ENCODE results near the gene FAM78A. TPM values are rescaled to one million over a fixed set of nuclear protein-coding genes. Genes with fewer than 3 reads are reported as not detected.

The FAM78A gene
- 100 to 1,000 TPM in 3 of 5 experiments, 10 to 100 TPM in 2; 64.6 to 114 (median 104) TPM for total RNA-seq
- polyA plus RNA-seq, result 10 to 100 TPM; 10.5 to 24.8 TPM
- total RNA-seq, result 135 reads per million, percentile 89 among the genes with 10 or more reads in this experiment

GRCh38 chr9:131276094-131276888 lies at the start of gene FAM78A:
TSS of gene FAM78A (minus strand) at chr9:131276510. CDS start at chr9:131276179, 331 bp downstream.
- peak within 1 kb of the TSS; percentile 83 to 100 (median 96) for H3K4me3 Mint-ChIP-seq
- H3K9me3 Mint-ChIP-seq, result peaks cover 0 to 6% (median 0%) of the 10 kb centered on the region in 11 donors
- DNase-seq, result peak in 5 of 9 donors; percentile 39 to 63 (median 45)
- peaks cover 14 to 35% (median 28%) of the 10 kb centered on the region in 7 donors for H3K4me1 Mint-ChIP-seq
- H3K4me1 ChIP-seq (ENCODE audit: control insufficient read depth in 2 of 2, insufficient read depth in 2 of 2, low read length in 2 of 2), result peaks cover 24 to 28% of the 10 kb centered on the region in 2 donors
- no peaks in the 10 kb centered on the region for H3K27me3 ChIP-seq (ENCODE audit: control insufficient read depth in 2 of 2, insufficient read depth in 2 of 2, low read length in 2 of 2)
- peaks cover 0 to 35% (median 0%) of the 10 kb centered on the region in 3 experiments for H3K36me3 ChIP-seq (ENCODE audit: control insufficient read depth in 2 of 3, insufficient read depth in 3 of 3, low read length in 3 of 3)
- H3K36me3 Mint-ChIP-seq, result peaks cover 0 to 48% (median 31%) of the 10 kb centered on the region in 5 donors
- H3K4me3 ChIP-seq (ENCODE audit: low read length), result peak within 1 kb of the TSS; percentile 95
- POLR2A ChIA-PET, result interaction anchor here (0.6 to 16.2 kb wide), 7 partner anchors 9 to 123 kb away, joined by 3 to 886 read pairs (median 5); no protein-coding TSS in a partner anchor
- ATAC-seq, result peak; percentile 19
- no peaks in the 10 kb centered on the region for H3K9me3 ChIP-seq (ENCODE audit: control insufficient read depth in 2 of 3, low read length in 3 of 3)
- H3K27ac Mint-ChIP-seq, result peak within 1 kb of the TSS; percentile 88 to 100 (median 98)
- CTCF ChIA-PET, result interaction anchor here (0.5 to 1.3 kb wide), 3 partner anchors 8 to 29 kb away, joined by 3 to 5 read pairs (median 4); no protein-coding TSS in a partner anchor
- intact Hi-C loops (cut with micrococcal nuclease), result loop anchor here (5.0 to 10.0 kb wide), 5 partner anchors 61 to 1079 kb away; partner anchors contain the start of genes NUP214 (in 1 of the 2), POMT1 (in 1 of the 2) and SETX (in 1 of the 2)
- peak within 1 kb of the TSS; percentile 96 for H3K27ac ChIP-seq (ENCODE audit: low read depth, low read length)
- peaks cover 0 to 5% (median 0%) of the 10 kb centered on the region in 5 donors for H3K27me3 Mint-ChIP-seq

DNA sequence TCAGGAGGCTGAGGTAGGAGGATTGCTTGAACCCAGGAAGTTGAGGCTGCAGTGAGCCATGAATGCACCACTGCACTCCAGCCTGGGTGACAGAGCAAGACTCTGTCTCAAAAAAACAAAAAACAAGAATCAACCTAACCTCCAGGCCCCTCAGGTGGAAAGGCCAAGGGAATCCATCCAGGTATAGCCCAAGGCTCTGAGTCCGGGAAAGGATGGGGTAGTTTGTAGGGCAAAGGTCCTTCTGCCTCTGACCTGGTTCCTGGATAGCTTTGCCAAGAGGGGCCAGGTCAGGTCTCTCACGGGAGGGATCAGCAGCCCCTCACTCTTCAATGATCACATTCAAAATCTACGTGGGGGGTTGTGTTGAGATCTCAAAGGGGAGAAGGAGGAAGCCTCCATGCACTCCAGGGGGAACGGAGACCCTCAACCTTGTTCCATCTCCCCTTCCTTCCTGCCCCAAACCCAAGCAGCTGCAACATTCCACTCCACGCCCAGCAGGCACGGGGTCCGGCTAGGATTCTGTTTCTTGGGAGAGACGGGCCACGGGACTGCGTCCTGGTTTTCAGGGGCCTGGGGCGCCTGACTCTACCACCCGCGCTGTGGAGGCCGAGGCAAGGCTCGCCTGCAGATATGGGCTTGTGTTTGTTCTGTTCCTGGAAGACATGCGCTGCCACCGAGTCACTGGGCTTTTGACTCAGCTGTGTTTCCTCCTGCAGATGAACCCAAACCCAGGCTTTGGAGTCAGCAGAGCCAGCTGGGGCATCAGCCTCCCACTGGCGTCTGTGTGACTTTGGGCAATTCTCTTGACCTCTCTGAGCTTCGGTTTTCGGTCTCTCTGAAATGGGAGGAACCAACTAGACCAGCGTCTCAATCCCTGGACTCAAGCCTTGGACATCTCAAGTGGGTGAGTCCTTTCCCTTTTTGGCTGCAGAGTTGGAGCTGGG lies 48.7 kb upstream of the FAM78A start:
- Mint-ChIP-seq H3K27me3 (peaks cover 0 to 14% (median 0%) of the 10 kb centered on the region in 5 donors), H3K9me3 (no peaks in the 10 kb centered on the region), H3K4me1 (no peaks in the 10 kb centered on the region), H3K36me3 (no peaks in the 10 kb centered on the region), H3K4me3 (no peak overlapping the region), H3K27ac (no peak overlapping the region)
- intact Hi-C loops (cut with micrococcal nuclease), result no loop called here
- CTCF ChIA-PET, result no interaction called here
- no peaks in the 10 kb centered on the region for H3K36me3 ChIP-seq (ENCODE audit: control insufficient read depth in 2 of 3, insufficient read depth in 3 of 3, low read length in 3 of 3)
- no peaks in the 10 kb centered on the region for H3K27me3 ChIP-seq (ENCODE audit: control insufficient read depth in 2 of 2, insufficient read depth in 2 of 2, low read length in 2 of 2)
- ATAC-seq (no peak), DNase-seq (no peak)
- POLR2A ChIA-PET, result no interaction called here
- H3K27ac ChIP-seq (ENCODE audit: low read depth, low read length), result no peak overlapping the region
- no peak overlapping the region for H3K4me3 ChIP-seq (ENCODE audit: low read length)
- H3K4me1 ChIP-seq (ENCODE audit: control insufficient read depth in 2 of 2, insufficient read depth in 2 of 2, low read length in 2 of 2), result no peaks in the 10 kb centered on the region
- H3K9me3 ChIP-seq (ENCODE audit: control insufficient read depth in 2 of 3, low read length in 3 of 3), result no peaks in the 10 kb centered on the region

DNA sequence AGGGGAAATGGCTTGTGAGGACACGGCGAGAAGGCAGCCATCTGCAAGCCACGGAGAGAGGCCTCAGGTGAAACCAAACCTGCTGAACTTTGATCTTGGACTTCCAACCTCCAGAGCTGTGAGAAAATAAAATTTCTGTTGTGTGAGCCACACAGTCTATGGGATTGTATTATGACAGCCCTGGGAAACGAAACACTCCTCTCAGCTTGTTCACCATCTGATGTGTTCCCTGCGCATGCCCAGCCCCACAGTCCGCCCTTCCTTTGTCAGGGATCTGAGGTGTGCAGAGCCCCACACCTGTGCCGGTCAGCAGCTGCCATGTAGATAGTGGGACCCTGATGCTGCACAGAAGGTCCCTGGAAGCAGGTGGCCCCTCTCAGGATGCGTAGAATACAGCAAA lies 47.3 kb upstream of the FAM78A start:
- H3K4me1 Mint-ChIP-seq, result peaks cover 0 to 1% (median 0%) of the 10 kb centered on the region in 7 donors
- Histone ChIP-seq H3K4me1 (ENCODE audit: control insufficient read depth in 2 of 2, insufficient read depth in 2 of 2, low read length in 2 of 2) (no peaks in the 10 kb centered on the region), H3K27ac (ENCODE audit: low read depth, low read length) (no peak overlapping the region), H3K36me3 (ENCODE audit: control insufficient read depth in 2 of 3, insufficient read depth in 3 of 3, low read length in 3 of 3) (no peaks in the 10 kb centered on the region), H3K4me3 (ENCODE audit: low read length) (no peak overlapping the region), H3K9me3 (ENCODE audit: control insufficient read depth in 2 of 3, low read length in 3 of 3) (no peaks in the 10 kb centered on the region), H3K27me3 (ENCODE audit: control insufficient read depth in 2 of 2, insufficient read depth in 2 of 2, low read length in 2 of 2) (no peaks in the 10 kb centered on the region)
- intact Hi-C loops (cut with micrococcal nuclease), result no loop called here
- CTCF ChIA-PET, result interaction anchor here (0.6 to 0.9 kb wide), 2 partner anchors 12 to 146 kb away, joined by 3 to 4 read pairs; no protein-coding TSS in a partner anchor
- H3K27ac Mint-ChIP-seq, result no peak overlapping the region
- POLR2A ChIA-PET, result no interaction called here
- no peaks in the 10 kb centered on the region for H3K9me3 Mint-ChIP-seq
- DNase-seq (no peak), ATAC-seq (no peak)
- peaks cover 0 to 9% (median 0%) of the 10 kb centered on the region in 5 donors for H3K27me3 Mint-ChIP-seq
- no peak overlapping the region for H3K4me3 Mint-ChIP-seq
- H3K36me3 Mint-ChIP-seq, result no peaks in the 10 kb centered on the region

DNA sequence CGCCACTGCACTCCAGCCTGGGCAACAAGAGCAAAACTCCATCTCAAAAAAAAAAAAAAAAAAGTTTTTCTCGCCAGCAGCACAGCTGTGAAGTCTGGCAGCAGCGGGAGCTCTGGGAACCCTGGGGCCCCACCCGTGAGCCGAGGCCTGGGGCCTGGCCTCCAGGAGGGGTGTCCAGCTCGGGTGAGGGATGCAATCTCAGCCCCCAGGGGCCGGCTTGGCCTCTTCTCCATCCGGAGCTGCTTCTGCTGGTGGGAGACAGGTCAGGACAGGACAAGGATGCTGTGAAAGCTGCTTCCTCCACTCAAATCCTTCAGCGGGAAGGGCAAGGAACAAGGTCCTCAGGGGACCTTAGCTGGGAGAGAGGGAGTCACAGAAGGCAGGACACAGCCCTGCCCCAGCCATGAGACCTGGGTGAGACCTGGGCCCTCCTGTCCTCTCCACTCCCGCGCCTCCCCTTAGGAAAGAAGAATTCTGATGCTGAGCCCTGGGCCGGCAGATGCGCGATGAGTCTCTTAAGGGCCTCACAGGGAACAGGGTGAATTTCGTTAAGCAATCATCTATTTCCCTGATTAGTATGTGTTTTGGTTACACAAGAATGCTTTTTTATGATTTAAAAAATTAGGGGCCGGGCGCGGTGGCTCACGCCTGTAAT lies 43.8 kb upstream of the FAM78A start:
- Mint-ChIP-seq H3K27ac (no peak overlapping the region), H3K27me3 (no peaks in the 10 kb centered on the region), H3K4me3 (no peak overlapping the region), H3K9me3 (no peaks in the 10 kb centered on the region), H3K36me3 (no peaks in the 10 kb centered on the region), H3K4me1 (peaks cover 0 to 1% (median 0%) of the 10 kb centered on the region in 7 donors)
- Histone ChIP-seq H3K4me3 (ENCODE audit: low read length) (no peak overlapping the region), H3K27me3 (ENCODE audit: control insufficient read depth in 2 of 2, insufficient read depth in 2 of 2, low read length in 2 of 2) (no peaks in the 10 kb centered on the region), H3K36me3 (ENCODE audit: control insufficient read depth in 2 of 3, insufficient read depth in 3 of 3, low read length in 3 of 3) (no peaks in the 10 kb centered on the region), H3K9me3 (ENCODE audit: control insufficient read depth in 2 of 3, low read length in 3 of 3) (no peaks in the 10 kb centered on the region), H3K4me1 (ENCODE audit: control insufficient read depth in 2 of 2, insufficient read depth in 2 of 2, low read length in 2 of 2) (no peaks in the 10 kb centered on the region), H3K27ac (ENCODE audit: low read depth, low read length) (no peak overlapping the region)
- CTCF ChIA-PET, result no interaction called here
- intact Hi-C loops (cut with micrococcal nuclease), result no loop called here
- POLR2A ChIA-PET, result no interaction called here
- ATAC-seq (no peak), DNase-seq (no peak)

- Histone ChIP-seq H3K36me3 (ENCODE audit: control insufficient read depth in 2 of 3, insufficient read depth in 3 of 3, low read length in 3 of 3) (no peaks in the 10 kb centered on the region), H3K9me3 (ENCODE audit: control insufficient read depth in 2 of 3, low read length in 3 of 3) (no peaks in the 10 kb centered on the region), H3K4me1 (ENCODE audit: control insufficient read depth in 2 of 2, insufficient read depth in 2 of 2, low read length in 2 of 2) (no peaks in the 10 kb centered on the region), H3K4me3 (ENCODE audit: low read length) (no peak overlapping the region), H3K27me3 (ENCODE audit: control insufficient read depth in 2 of 2, insufficient read depth in 2 of 2, low read length in 2 of 2) (no peaks in the 10 kb centered on the region), H3K27ac (ENCODE audit: low read depth, low read length) (no peak overlapping the region)
- Mint-ChIP-seq H3K27ac (no peak overlapping the region), H3K4me1 (peaks cover 0 to 1% (median 0%) of the 10 kb centered on the region in 7 donors), H3K36me3 (no peaks in the 10 kb centered on the region), H3K27me3 (no peaks in the 10 kb centered on the region), H3K4me3 (no peak overlapping the region), H3K9me3 (no peaks in the 10 kb centered on the region)
- ATAC-seq (no peak), DNase-seq (no peak)
- POLR2A ChIA-PET, result no interaction called here
- CTCF ChIA-PET, result interaction anchor here (0.5 kb wide), 1 partner anchor 71 kb away, joined by 4 read pairs; no protein-coding TSS in a partner anchor
- intact Hi-C loops (cut with micrococcal nuclease), result no loop called here
Measured at GRCh38 chr9:131319486-131319885, 43.2 kb upstream of the FAM78A start.

All from naive thymus-derived CD4-positive, alpha-beta T cell (primary cell).